Neural progenitor cell (in vitro differentiated cells): ENCODE data around the gene MAD2L1BP.

Experiments used
- CTCF ChIP-seq: fragments of 200-600 bp; sonication (generic); IDR thresholded peaks from 2 replicates; pipeline ENCODE4 v1.5.1; 2017; ENCODE audit warnings: antibody characterized with exemption, mild to moderate bottlenecking
- EZH2 ChIP-seq: fragments of 200-600 bp; sonication (generic); IDR thresholded peaks from 2 replicates; pipeline ENCODE4 v1.6.1; 2017; ENCODE audit warnings: antibody characterized with exemption, mild to moderate bottlenecking, moderate library complexity

GRCh38 chr6:43677759-43678158 lies 42.1 kb downstream of the MAD2L1BP start:
- no peak for TF ChIP-seq CTCF
- no peak for TF ChIP-seq EZH2
